GM12864 (cell line): ENCODE data around the gene FBRS.

Source experiments
- DNase-seq: peaks from one replicate; pipeline ENCODE4 v3.0.0-alpha.2; 2011; ENCODE audit warnings: low read depth
- H3K4me3 ChIP-seq: 2 replicates; pipeline ENCODE4 v1.5.1; 2011; ENCODE audit warnings: mild to moderate bottlenecking, low read depth, low read length, control low read depth
- TF ChIP-seq, protein P1 (sequence below): IDR thresholded peaks from 2 replicates; pipeline ENCODE4 v1.5.1; 2011; ENCODE audit warnings: low read depth, mild to moderate bottlenecking, moderate library complexity, low read length, control low read depth, inconsistent platforms; ENCODE audit errors: missing control alignments

FBRS gene

DNA sequence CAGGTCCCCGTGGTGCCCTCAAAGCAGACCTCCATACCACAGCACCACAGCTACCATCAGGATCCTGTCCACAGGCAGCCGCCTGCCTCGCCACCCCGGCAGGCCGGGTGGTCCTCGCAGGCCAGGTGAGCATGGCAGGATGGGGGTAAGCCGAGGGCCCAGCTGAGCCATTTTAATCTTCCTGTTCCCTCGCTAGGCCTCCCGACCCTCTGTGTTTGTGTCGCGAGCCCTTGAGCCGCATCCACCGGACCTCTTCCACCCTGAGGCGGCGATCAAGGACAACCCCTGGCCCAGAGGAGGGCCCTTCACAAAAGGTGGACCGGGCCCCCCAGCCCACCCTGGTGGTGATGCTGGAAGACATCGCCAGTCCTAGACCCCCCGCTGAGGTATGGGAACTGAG is 5.5 kb upstream of the FBRS start:
- no peak for DNase-seq

DNA sequence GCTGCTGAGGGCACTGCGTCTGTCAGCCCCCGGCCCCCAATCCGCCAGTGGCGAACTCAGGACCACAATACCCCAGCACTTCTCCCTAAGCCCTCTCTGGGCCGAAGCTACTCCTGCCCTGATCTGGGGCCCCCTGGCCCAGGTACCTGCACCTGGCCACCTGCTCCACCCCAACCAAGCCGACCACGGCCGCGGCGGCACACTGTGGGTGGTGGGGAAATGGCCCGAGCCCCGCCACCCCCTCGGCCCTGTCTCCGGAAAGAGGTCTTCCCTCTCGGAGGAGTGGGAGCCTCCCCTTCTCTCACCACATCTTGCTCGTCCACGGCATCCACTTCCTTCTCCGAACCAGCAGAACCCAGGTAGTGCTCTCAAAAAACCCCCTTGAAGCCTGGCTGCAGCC is 3.4 kb upstream of the FBRS start:
- no peak overlapping the region for H3K4me3 ChIP-seq
- DNase-seq = no peak
- TF ChIP-seq, protein P1, sequence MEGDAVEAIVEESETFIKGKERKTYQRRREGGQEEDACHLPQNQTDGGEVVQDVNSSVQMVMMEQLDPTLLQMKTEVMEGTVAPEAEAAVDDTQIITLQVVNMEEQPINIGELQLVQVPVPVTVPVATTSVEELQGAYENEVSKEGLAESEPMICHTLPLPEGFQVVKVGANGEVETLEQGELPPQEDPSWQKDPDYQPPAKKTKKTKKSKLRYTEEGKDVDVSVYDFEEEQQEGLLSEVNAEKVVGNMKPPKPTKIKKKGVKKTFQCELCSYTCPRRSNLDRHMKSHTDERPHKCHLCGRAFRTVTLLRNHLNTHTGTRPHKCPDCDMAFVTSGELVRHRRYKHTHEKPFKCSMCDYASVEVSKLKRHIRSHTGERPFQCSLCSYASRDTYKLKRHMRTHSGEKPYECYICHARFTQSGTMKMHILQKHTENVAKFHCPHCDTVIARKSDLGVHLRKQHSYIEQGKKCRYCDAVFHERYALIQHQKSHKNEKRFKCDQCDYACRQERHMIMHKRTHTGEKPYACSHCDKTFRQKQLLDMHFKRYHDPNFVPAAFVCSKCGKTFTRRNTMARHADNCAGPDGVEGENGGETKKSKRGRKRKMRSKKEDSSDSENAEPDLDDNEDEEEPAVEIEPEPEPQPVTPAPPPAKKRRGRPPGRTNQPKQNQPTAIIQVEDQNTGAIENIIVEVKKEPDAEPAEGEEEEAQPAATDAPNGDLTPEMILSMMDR = no peak

More for the DNA sequence above, 5.5 kb upstream of the FBRS start:
- no peak overlapping the region for H3K4me3 ChIP-seq
- TF ChIP-seq, protein P1 = no peak

DNA sequence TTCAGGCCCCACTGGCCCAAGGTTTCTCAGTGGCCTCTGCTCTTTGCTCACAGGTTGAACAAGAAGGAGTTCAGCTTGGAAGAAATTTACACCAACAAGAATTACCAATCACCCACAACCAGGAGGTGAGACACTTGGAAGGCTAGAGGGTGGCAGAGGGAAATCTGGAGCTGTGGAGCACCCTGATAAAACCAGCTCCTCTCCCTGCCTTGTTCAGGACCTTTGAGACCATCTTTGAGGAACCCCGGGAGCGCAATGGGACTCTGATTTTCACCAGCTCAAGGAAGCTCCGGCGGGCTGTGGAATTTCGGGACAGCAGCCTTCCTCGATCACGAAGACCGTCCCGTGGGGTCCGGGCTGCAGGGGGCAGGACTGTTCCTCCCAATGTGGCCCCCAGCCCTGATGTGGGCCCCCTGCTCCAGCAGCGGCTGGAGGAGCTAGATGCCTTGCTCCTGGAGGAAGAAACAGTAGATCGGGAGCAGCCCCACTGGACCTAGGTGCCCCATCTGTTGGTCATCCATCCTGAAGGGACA is 2.4 kb upstream of the FBRS start:
- no peak for DNase-seq
- no peak overlapping the region for H3K4me3 ChIP-seq
- TF ChIP-seq, protein P1 = no peak

DNA sequence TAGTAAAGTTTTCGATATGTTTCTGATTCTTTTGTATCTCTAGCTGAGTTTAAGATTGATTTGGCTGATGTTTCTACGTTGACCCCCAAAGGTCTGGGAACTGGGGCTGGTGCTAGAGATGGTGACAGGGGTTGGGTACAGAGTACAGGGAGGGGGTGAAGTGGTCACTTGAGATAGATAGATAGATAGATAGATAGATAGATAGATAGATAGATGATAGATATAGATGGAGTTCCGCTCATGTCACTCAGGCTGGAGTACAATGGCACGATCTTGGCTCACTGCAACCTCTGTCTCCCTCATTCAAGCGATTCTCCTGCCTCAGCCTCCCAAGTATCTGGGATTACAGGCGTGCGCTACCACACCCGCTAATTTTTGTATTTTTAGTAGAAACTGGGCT is 1.8 kb upstream of the FBRS start:
- TF ChIP-seq, protein P1 = no peak
- H3K4me3 ChIP-seq = no peak overlapping the region
- DNase-seq = no peak

DNA sequence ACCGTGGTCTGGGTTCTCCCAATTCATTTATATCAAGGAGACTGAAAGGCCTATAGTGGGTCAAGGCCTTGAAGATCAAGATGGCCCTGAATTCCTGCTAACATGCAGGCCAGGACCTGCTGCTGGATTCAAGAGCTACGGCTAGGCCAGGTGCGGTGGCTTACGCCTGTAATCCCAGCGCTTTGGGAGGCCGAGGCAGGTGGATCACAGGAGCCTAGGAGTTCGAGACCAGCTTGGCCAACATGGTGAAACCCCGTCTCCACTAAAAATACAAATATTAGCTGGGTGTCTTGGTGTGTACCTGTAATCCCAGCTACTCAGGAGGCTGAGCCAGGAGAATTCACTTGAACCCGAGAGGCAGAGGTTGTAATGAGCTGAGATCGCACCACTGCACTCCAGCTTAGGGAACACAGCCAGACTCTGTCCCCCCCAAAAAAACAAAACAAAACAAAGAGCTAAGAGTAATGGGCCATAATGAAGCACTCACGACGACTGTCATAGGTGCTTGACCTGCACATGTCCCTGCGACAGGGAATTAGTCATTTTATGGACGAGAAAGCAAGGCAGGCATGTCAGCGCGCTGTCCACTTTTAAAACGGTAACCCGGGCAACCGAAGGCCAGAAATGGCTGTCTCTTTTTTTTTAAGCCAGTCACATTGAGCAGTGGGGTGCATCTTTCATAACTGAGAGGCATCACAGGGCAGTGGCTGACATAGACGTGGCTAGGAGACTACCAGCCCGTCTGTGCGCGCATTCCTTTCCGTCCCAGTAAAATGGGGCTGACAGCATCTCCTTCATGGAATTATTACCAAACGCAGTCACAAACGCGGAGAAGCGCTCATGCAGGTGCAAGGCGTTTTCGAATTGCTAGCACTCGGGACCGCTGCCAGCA is 1.0 kb upstream of the FBRS start:
- no peak for DNase-seq
- TF ChIP-seq, protein P1 = no peak
- H3K4me3 ChIP-seq = peak overlapping the region; percentile 46

DNA sequence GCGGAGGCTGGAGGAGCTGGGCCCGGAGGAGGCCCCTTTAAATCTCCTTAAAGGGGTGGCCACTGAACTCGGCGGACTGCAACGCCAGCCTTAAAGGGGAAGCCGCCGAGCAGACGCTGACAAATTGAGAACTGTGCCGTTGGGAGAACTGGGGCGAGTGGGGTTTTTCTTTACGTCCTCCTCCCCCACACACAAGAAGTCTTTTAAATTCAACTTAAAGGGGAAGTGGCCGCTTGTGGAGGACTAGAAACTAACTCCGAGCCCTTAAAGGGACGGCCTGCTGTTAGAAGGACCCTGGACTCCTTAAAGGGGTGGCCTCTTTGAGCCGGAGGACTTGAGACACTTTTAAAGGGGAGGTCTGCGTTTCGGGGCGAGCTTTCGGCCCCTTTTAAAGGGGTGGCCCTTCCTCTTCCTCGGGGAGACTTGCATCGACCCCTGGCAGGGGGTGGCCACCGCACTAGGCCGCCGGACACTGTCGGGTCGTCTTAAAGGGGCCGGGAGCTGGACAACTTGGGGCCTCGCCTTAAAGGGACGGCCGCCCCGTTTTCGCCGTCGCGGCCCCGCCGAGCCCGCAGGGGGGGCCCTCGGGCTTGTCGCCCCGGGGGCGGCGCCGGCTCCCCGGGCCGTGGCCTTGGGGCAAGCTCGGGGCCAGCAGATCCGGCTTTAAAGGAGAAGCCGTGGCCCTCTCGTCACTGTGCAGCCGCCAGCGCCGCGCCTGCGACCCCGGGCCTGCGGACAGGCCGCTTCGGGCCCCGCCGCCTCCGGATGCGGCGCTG is 688 bp downstream of the FBRS start:
- TF ChIP-seq, protein P1 = peak; percentile 28
- peak; percentile 92 for DNase-seq

More for the DNA sequence above, 688 bp downstream of the FBRS start:
- H3K4me3 ChIP-seq = peak overlapping the region; percentile 93
